ENCODE data around the gene OR52B2. TPM values are rescaled to one million over a fixed set of nuclear protein-coding genes. Genes with fewer than 3 reads are reported as not detected.

The OR52B2 gene
- total and polyA plus RNA-seq, 7 donors: not detected

DNA sequence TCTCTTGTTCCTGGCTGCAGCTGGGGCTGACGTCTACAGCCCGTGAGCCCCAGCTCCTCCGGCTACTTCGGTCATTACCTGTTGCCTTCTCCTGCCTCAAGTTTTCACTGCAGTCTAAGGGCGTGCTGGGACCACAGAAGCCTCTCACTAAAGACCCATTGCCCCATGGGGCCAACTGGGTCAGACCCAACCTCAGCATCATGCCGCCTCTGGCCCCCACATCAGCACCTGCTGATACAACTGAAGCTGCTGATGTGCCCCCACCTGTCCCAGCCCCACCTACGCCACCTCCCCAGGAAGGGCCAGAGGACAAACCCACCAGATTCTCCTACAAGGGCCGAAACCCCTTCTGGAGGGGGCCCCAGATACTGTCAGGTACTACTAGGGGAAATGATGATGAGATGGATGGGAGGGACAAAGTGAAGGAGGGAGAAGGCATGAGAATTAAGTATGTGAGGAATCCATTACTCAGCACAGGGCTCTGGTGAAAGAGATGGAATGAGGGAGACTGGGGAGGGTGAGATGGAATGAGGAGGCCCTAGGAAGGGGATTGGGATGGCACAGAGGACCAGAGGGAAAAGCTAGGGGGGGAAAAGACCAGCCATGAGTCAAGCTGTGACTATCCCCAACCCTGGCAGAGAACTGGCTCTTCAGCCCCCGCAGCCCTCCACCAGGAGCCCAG lies 40.3 kb upstream of the OR52B2 start:
- peaks cover 3 to 69% (median 21%) of the 10 kb centered on the region in 4 donors for H3K36me3 ChIP-seq

DNA sequence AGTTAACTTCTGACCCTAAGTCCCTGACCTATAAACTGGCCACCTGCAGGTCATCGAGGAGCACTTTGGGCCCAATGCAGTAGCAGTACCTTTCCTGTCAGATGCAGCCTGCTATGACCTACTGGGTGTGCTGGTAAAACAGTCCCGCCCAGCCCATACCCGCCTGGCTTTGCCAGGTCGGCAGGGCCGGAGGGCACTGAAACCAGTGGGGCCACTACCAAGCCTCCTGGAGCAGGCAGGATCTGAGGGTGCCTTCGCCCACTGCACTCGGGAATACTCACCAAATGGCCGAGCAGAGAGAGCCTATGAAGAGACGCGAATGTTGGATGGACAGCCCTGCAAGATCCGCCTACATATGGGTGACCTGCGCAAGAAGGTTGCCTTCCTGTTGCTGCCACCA lies 39.7 kb upstream of the OR52B2 start:
- WGBS, 2 donors: 96 to 97% methylated on average over 12 of the region's 12 CpGs

More for the DNA sequence above, 40.3 kb upstream of the OR52B2 start:
- Histone ChIP-seq H3K4me3 (no peak overlapping the region), H3K4me1 (peaks cover 0 to 15% (median 5%) of the 10 kb centered on the region in 4 donors), H3K9me3 (no peaks in the 10 kb centered on the region), H3K27ac (no peak overlapping the region), H3K27me3 (no peaks in the 10 kb centered on the region)
- intact Hi-C loops (cut with DNase I): no loop called here
- 96 to 97% methylated on average over 9 of the region's 9 CpGs for WGBS, 2 donors
- TF ChIP-seq EP300 (IDR thresholded peaks at IDR 0.05) (no peak), CTCF (IDR thresholded peaks at IDR 0.05) (no peak), POLR2A (IDR thresholded peaks at IDR 0.05) (no peak), POLR2AphosphoS5 (IDR thresholded peaks at IDR 0.05) (no peak)
- no peak for DNase-seq

DNA sequence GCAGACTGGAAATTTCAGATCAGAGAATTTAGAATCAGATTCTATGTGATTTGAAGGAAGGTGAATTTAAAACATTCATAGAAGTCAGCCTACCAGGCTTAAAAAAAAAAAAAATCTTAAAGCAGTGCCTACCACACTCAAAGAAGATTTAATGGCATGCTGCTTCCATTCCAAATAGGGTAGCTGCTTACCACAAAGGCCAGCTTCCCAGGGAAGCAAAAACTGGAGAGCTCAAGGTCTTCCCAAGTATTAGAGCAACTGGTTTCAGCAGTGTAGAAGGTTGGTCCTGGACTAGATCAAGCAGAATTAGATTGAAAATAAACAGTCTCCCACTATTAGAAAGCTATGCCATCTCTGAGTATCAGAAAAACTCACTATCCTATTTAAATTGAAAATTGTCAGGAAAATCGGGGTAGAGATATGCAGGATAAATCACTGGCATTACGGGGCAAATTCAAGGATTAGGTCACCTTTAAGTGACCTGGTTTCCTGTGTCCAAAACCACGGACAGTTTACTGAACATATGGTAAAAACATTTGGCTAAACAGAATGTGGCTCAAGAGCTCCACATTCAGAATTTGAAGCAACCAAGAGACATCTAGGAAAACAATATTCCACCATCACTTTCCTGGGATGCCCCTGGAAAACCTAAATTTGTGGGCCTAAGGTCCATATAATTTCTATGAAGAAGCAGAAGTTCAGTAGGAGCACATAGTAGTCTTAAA lies 36.5 kb upstream of the OR52B2 start:
- intact Hi-C loops (cut with DNase I): no loop called here
- 84 to 90% methylated on average over 3 of the region's 3 CpGs for WGBS, 2 donors

More for the DNA sequence above, 39.7 kb upstream of the OR52B2 start:
- H3K36me3 ChIP-seq: peaks cover 0 to 68% (median 21%) of the 10 kb centered on the region in 4 donors
- H3K27me3 ChIP-seq: no peaks in the 10 kb centered on the region
- peaks cover 0 to 15% (median 5%) of the 10 kb centered on the region in 4 donors for H3K4me1 ChIP-seq
- H3K27ac ChIP-seq: no peak overlapping the region
- no peak overlapping the region for H3K4me3 ChIP-seq
- TF ChIP-seq EP300 (IDR thresholded peaks at IDR 0.05): no peak
- no peak for TF ChIP-seq CTCF (IDR thresholded peaks at IDR 0.05)
- TF ChIP-seq POLR2A (IDR thresholded peaks at IDR 0.05): no peak
- TF ChIP-seq POLR2AphosphoS5 (IDR thresholded peaks at IDR 0.05): no peak
- H3K9me3 ChIP-seq: no peaks in the 10 kb centered on the region
- intact Hi-C loops (cut with DNase I): no loop called here
- DNase-seq: no peak

GRCh38 chr11:6205366-6205765 lies 35.2 kb upstream of the OR52B2 start, which contains the start of gene C11orf42:
C11orf42 (plus strand) TSS chr11:6205557; CDS start chr11:6205616, 59 bp downstream.
- TF ChIP-seq POLR2AphosphoS5 (IDR thresholded peaks at IDR 0.05): no peak
- TF ChIP-seq EP300 (IDR thresholded peaks at IDR 0.05): no peak
- no peak for TF ChIP-seq CTCF (IDR thresholded peaks at IDR 0.05)
- no peak for TF ChIP-seq POLR2A (IDR thresholded peaks at IDR 0.05)
- H3K4me1 ChIP-seq: peaks cover 0 to 15% (median 5%) of the 10 kb centered on the region in 4 donors
- peaks cover 0 to 27% (median 2%) of the 10 kb centered on the region in 4 donors for H3K36me3 ChIP-seq
- H3K4me3 ChIP-seq: no peak within 1 kb of the TSS
- 83 to 92% methylated on average over 1 of the region's 1 CpG for WGBS, 2 donors
- peak within 1 kb of the TSS in 3 of 4 donors; percentile 25 to 70 (median 55) for H3K27ac ChIP-seq
- H3K27me3 ChIP-seq: no peaks in the 10 kb centered on the region
- no peaks in the 10 kb centered on the region for H3K9me3 ChIP-seq
- intact Hi-C loops (cut with DNase I): no loop called here
- DNase-seq: no peak

More for the DNA sequence above, 36.5 kb upstream of the OR52B2 start:
- DNase-seq: no peak
- Histone ChIP-seq H3K4me3 (no peak overlapping the region), H3K9me3 (no peaks in the 10 kb centered on the region), H3K4me1 (peaks cover 0 to 15% (median 5%) of the 10 kb centered on the region in 4 donors), H3K27ac (peak overlapping the region in 3 of 4 donors; percentile 25 to 70 (median 55)), H3K27me3 (no peaks in the 10 kb centered on the region), H3K36me3 (peaks cover 0 to 39% (median 13%) of the 10 kb centered on the region in 4 donors)
- TF ChIP-seq EP300 (IDR thresholded peaks at IDR 0.05): no peak
- no peak for TF ChIP-seq POLR2A (IDR thresholded peaks at IDR 0.05)
- TF ChIP-seq POLR2AphosphoS5 (IDR thresholded peaks at IDR 0.05): no peak
- no peak for TF ChIP-seq CTCF (IDR thresholded peaks at IDR 0.05)
